Stimulated activated CD4-positive, alpha-beta T cell treated with anti-CD3 and anti-CD28 coated beads, TNF-alpha, amount 100 ng/mL, for 48 hours (primary cell): Measurements from ENCODE around the gene MFSD11.
"Not testable (repeated sequence)": the region's sequence is repeated elsewhere in the genome, so short reads cannot be mapped to it uniquely, and the experiment has no call there.

Experiments used
- DNase-seq, 3 donors: peaks; one replicate each; pipeline ENCODE4 v3.0.0-alpha.2; 2020; ENCODE audit warnings: low read depth in 3 of 3

Gene MFSD11

DNA sequence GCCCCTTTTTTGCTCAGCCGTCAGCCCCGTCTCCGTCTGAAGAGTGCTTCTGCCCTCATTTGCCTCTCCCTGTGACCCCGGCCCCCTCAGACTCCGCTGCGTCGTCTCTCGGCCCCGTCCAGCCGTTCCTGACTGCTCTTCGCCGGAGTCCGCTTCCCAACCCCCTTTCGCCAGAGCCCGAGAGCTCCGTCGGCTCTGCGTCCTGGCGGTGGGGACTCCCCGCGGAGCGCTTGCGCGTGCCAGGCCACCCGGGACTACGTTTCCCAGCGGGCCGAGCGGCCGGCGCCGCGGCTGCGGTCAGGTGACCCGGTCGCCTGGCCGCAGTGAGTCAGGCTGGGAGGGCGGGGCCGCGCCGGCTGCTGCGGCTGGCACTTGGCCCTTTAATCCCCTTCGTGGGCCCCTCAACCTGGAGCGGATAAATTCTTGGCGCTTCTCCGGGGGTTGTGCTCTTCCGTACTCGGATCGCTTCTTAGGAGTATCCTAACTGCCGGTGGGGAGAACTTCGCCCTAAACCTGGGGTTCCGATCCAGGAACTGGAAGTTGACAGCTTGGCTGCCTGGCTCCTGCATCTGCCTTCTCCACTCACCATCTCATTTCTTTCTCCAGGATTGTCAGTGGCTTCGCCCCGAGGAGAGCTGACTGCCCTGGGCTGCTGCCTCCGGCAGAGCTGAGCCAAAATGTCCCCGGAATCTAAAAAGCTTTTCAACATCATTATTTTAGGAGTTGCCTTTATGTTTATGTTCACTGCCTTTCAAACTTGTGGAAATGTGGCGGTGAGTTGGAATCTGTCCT, at the start of gene MFSD11:
Gene MFSD11, plus strand, starts transcription at position 444 of the 792 bp plus-strand sequence. Its CDS starts 234 bp downstream, at position 678.
- peak; percentile 83 to 90 (median 84) for DNase-seq

DNA sequence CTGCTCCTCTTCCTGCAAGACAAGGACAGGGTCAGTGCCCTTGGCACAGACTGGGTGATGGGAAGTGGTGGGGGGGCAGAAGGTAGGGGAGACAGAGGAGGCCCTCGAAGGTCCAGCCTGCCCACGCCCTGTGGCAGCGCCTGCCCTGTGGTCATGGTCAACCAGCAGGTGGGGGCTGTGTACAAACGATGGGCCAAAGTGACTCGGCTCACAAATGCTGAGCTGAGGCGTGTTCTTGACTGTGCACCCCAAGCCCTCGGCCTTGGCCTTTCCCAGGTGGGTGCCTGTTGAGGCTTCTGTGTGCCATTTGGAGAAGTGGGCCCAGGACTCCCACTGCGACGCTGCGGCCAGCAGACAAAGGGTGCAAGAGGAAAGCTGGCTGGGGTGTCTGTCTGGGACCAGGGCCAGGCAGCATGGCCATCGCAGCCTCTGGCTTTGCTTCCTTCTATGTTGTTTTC, 49.7 kb upstream of the MFSD11 start:
- no peak for DNase-seq

DNA sequence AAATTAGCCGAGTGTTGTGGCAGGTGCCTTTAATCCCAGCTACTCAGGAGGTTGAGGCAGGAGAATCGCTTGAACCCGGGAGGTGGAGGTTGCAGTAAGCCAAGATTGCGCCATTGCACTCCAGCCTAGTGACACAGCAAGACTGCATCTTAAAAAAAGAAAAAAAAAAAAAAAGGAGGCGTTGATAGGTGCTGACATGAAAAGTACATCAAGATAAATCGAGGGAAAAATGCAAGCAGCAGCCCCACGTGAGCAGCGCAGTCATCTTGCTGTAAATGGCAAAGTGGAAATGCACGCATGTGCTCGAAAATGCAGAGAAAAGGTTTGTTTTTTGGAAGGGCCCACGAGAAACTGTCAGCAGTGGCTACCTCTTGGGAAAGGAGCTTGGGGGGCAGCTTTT, 48.1 kb upstream of the MFSD11 start:
- no peak for DNase-seq

DNA sequence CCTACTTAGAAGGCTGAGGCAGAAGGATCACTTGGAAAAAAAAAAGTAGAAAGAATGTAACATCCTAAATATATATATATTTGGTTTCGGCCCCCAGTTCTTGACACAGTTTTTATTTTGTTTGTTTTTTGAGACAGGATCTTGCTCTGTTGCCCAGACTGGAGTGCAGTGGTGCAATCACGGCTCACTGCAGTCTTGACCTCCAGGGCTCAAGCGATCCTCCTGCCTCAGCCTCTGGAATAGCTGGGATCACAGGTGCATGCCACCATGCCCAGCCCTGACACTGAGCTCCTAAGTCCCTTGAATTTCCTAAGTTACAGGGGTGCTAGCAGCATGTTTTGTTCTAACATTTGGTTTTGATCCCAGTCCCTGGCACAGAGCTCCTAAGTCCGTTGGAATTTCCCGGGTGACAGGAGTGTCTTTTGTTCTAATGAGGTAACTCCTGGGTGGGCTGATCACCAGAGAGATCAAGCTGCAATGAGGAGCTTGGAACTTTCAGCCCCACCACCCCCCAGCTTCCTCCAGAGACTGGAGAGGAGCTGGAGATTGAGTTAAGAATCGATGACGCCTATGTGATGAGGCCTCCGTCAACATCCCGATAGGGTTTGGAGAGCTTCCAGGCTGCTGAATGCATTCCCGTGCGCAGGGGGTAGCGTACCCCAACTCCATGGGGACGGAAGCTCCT, 47.2 kb upstream of the MFSD11 start:
- DNase-seq: no peak

DNA sequence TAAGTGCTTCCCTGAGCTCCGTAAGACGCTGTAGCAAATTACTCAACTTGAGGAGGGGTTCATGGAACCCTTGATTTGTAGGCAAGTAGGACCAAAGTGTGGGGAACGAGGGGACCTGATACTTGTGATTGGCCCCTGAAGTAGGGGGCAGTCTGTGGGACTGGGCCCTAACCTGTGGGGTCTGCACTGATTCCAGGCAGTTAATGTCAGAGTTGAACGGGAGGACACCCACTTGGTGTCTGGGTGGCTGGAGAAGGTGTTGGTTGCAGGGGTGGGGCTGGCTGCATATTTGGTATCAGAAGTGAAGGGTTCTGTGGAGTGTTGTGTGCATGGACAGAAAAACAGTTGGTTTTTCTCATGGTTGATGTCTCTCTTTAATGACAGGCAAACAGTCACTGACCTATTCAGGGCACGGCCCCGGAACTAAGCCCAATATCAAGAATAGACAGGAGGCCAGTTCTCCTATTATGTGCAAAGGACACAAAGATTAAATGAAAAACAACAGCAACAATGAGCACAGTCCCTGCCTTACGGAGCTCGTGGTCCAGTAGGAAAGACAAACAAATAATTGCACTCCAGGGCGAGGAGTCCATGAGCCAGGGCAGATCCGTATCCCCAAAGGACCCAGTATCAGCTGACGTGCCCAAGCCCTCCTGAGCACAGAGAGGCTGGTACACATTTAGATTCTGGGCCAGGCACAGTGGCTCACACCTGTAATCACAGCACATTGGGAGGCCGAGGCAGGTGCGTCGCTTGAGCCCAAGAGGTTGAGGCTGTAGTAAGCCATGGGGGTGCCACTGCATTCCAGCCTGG, 46.3 kb upstream of the MFSD11 start:
- DNase-seq: no peak

DNA sequence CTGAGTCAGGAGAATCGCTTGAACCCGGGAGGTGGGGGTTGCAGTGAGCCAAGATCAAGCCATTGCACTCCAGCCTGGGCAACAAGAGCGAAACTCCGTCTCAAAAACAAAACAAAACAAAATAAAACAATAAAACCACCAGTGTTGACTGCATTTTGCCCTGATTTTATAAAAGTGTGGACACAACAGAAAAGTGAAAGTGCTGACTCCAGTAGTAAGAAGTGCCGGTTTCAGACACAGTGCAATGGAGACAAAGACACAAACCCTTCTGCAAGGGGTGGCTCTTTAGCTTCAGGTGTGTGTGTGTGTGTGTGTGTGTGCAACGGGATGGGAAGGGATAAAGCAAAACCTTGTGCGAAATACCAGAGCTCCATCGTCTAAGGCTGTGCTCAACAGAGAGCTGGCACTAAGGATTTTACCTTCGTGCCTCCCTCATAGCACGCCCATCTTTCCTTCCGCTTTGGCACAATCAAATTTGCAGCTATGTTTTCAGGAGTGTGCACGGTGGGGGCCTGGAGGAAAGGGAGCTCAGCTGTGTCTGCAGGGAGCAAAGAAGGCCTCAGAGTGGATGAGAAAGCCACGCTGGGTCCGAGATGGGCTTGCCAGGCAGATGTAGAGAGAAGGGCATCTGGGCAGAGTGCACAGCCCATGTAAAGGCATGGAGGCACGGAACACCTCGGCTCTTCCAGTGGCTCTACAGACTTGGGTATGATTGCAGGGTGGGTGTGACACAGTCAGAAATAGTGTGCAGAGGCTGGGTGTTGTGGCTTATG, 42.7 kb upstream of the MFSD11 start:
- no peak for DNase-seq

DNA sequence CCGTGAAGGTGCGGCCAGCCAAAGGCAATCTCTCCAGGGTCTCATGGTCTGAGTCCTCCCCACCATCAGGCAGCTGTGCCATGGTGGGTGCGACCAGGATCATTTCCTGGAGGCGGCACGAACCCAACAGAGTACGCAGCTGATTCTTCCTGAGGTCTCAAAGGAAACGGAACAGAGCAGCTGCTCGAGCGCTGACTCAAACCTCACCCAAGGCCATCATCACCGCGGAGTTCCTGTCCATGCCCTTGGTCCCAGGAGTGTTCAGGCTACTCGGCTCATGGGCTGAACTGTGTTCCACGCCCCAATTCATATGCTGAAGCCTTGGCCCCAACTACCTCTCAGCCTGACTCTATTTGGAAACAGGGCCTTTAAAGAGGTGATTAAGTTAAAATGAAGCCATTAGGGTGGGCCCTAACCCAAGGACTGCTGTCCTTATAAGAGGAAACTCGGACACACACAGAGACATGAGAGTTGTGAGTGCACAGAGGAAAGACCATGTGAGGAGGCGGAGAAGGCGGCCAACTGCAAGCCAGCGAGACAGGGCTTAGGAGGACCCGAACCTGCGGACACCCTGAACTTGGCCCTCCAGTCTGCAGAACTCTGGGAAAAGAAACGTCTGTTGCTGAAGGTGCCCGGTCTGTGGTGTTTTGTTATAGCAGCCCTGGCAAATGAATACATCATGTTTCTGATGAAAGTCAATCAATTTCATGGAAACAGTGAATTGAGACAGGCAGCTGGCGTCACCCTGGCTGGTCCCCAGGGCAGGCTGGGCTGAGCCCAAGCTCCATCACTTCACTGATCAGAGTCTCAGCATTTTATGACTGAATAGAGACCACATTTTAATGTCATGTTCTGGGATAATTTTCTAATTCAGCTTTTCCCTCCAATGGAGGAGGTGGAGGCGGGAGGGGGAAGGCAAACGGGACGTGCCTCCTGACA, 40.9 kb upstream of the MFSD11 start:
- DNase-seq: no peak

DNA sequence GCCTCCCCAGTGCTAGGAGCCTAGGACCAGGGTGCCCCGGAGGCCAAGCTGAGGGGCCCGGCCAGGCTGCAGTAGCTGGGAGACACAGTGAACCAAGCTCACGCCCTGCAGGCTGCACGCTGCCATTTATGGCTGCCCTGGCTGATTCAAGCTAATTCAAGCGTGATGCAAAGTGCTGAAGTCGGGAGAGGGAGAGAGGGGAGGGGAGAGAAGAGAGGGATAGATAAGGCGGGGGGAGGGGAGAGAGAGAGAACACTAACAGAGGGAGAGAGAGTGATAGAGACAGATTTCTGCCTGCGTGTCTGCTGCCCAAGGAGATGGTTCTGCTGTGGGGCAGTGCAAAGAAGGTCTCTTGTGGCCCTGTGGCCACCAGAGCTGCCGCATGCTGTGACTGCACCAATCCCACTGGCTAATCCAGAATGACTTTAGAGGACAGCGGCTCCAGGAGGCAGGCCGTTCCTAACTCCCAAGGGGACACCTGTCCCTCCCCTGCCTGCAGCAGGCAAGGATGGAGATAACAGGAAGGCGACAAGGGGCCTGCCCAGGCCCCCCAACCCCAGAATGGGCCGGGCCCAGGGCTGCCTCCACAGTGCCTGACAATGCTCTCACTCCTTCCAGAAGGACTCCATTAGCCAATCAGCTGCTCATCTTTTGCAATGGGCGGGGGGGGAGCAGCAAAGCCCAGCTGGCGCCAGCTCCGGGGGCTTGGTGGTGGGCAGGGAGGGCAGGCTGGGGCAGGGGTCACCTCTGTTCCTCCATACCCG, 40.0 kb upstream of the MFSD11 start:
- no peak for DNase-seq

DNA sequence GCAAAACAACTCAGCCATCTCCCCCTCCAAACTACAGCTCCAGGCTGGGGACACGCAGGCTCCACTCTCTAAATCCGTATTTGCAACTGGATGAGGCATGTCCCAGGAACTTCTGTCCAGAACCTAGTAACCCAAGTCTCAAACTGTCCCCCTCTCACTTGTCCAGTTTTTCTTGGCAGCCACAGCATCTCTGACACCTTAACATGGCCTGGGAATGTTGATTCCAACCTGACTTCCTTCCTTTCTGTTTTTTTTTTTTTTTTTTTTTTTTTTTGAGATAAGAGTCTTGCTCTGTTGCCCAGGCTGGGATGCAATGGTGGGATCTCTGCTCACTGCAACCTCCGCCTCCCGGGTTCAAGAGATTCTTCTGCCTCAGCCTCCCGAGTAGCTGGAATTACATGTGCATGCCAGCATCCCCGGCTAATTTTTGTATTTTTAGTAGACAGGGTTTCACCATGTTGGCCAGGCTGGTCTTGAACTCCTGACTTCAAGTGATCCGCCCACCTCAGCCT, 39.4 kb upstream of the MFSD11 start:
- not testable (repeated sequence) for DNase-seq

DNA sequence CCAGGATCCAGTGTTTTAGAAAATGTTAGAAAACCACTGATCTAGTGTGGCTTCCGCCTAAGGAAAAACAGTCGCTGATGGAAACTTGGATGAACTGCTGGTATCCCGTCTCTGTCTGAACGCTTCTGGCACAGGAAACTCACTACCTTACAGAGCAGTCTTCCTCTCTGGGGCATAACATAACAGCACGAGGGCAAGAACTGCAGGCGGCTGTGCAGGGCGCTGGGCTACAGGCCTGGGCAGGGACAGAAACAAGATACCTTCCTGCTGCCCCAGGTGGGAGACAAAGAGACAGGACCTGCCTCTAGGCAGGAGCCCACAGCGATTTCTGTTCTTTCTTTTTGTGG, 37.7 kb upstream of the MFSD11 start:
- no peak for DNase-seq

DNA sequence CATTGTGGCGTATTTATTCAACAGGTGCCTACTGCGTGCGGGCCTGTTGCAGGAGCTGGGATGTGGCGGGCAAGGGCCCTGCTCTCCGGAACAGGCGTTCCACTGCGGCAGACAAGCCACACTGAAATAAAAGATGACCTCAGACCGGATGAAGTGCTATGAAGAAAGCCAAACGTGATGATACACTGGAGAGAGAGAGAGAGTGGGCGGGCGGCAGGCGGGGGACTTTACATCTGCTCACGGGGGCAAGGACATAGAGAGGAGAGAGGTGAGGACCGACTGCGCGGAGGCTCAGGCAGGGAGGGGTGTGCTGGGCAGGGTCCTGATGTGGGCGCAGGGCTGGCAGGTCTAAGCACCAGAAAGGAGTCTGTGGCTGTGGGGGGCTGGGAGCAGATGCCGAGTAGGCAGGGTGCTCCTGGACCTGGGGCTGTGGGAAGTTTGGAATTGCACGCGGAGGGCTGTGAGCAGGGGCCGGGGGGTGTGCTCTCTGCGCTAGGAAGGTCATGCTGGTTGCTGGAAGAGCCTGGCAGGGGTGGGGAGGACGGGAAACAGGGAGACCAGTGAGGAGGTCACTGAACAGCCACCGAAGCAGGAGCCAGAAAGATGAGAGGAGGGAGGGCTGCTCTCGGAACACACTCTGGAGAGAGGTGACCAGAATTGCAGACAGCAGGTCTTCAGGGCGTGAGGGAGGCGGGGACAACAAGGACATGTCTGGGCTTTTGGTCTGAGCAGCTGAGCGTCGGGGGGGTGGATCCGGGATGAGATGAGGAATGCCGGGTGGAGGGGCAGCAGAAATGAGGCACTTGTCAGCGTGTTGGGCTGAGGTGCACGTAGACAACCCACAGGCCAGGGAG, 37.1 kb upstream of the MFSD11 start:
- DNase-seq: no peak

DNA sequence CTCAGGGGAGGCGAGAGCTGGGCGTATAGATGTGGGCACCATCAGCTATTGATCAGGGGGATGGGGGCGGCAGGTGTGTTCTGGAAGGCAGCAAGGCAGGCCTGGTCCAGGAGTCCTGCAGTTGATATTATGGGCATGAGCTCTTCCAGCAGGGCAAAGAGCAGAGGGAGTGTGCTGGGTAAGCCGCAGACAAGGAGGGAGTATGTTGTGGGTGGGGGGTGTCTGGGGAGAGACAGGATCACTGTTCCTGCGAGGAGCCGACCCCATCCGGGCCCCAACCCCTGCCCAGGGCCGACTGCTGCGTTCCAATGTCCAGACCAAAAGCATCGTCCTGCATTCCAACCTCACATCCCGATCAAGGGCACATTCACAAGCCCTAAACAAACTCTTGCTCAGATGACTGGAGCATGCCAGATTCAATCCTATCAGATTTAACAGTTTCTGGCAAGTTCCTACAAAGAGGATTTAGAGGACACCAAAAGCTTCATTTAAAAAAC, 36.4 kb upstream of the MFSD11 start:
- DNase-seq: no peak

DNA sequence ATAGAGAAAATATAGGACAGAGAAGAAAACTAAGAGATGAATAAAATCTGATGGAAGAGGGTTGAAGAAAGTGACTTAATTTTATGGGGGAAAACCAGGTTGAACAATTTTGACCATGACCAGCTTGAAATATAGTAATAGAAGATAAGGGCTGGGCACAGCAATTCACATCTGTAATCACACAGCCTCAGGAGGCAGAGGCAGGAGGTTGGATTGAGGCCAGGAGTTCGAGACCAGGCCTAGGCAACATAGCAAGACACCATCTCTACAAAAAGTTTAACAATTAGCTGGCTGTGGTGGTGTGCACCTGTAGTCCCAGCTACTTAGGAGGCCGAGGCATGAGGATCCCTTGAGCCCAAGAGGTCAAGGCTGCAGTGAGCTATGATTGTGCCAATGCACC, 35.8 kb upstream of the MFSD11 start:
- no peak for DNase-seq

DNA sequence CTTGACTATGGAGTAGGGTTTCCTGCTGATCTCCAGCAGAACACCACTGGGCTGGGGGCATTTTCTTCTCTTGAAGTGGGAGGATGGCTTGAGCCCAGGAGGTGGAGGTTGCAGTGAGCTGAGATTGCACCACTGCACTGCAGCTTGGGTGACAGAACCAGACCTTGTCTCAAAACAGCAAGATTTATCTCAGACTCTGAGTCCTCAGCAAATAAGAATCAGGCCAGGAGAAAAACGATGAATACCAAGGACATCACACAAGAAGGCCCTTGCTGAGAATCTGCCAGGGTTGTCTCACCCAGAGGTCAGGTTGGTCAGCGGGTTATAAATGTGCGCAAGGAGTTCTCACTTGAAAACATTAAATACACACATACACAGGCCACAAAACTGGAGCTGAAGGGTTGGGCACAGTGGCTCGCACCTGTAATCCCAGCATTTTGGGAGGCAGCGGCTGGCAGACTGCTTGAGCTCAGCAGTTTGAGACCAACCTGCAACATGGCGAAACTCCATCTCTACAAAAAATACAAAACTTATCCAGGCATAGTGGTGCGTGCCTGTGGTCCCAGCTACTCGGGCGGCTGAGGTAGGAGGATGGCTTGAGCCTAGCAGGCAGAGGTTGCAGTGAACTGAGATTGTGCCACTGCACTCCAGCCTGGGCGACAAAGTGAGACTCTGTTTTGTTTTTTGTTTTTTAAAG, 34.8 kb upstream of the MFSD11 start:
- no peak for DNase-seq

DNA sequence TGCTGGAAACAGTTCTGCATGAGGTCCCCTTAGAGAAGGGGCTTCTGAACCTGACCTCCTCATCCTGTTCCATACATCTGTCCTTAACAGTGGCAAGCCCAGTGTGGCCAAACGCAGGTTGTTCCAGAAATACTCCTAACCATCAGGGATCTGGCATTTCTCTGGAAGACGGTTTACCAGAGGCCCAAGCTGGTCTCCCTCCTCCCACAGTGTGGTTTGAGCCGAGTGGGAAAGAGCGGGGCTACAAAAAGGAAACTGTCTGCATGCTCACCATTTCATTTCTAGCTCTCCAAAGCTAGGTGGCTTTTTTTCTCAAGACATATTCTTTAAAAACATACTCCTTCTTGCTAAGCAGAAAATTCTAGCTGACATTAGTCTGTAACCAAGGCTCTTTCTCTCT, 33.1 kb upstream of the MFSD11 start:
- DNase-seq: no peak

DNA sequence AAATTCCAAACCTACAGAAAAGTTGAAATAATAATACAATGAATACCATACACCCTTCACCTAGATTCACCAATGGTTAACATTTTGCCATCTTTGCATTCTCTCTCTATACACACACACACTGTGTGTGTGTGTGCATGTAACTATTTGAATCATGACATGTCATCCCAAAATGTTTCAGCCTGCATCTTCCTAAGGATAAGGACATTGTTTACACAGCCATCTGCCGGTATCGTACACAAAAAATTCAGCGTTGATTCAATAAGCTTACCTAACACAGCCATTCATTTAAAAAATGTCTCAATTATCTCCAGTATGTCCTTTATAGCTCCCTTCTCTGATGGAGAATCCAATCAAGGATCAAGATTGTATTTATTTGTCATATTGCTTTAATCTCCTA, 31.1 kb upstream of the MFSD11 start:
- no peak for DNase-seq

DNA sequence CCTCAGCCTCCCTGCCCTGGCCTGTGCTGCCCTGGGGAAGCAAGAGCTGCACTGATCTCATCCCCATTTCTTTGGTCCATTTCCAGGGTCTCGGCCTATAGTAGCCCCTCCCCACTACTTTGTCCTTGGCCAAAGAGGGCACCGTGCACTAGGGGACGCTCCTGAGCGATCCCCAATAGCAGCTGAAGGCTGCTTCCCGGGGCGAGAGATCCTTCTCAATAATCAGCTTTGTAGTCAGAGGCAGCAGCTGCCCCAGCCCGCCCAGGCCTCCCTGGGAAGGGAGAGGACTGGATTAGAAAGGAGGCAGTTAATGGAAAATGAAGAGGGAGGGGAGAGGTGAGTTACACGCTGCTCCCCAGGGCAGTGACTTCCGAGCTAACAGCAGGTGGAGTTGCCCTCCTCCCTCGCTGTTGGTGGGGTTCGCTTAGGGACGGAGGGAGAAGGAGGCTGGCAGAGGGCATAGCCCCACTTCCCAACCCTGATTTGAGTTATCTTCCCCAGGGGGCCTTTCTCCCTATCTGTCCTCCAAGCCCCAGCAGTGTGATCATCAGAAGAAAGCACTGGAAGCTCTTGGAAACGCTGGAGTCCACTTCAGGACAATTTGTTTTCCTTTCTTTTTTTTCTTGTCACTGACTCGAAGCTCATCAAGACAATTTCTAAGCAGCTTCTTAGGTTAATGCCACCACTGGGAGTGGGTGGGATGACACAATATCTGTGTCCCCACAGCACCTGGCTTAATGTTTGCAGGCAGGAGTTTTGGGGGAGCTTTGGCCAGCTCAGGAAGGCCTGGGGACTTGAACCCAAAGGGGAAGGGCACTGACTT, 29.7 kb upstream of the MFSD11 start:
- no peak for DNase-seq
